Stimulated activated CD8-positive, alpha-beta memory T cell treated with anti-CD3 and anti-CD28 coated beads, Interleukin-7, amount 100 ng/mL, for 1 hour (primary cell): ENCODE results near the gene RAMP1.

ENCODE experiments used
- DNase-seq, 2 donors: peaks; one replicate each; pipeline ENCODE4 v3.0.0-alpha.2; 2020; ENCODE audit warnings: low read depth in 2 of 2

Gene RAMP1

GRCh38 chr2:237895544-237896506, 36.4 kb downstream of the RAMP1 start:
- no peak for DNase-seq

- DNase-seq: no peak
Observed at GRCh38 chr2:237896507-237896892, 37.1 kb downstream of the RAMP1 start.

GRCh38 chr2:237896956-237897355, 37.5 kb downstream of the RAMP1 start:
- DNase-seq: no peak

- no peak for DNase-seq
Observed at GRCh38 chr2:237898057-237898414, 38.6 kb downstream of the RAMP1 start.

GRCh38 chr2:237900891-237901831, 41.7 kb downstream of the RAMP1 start:
- DNase-seq: no peak

GRCh38 chr2:237901932-237902850, 42.8 kb downstream of the RAMP1 start:
- no peak for DNase-seq

GRCh38 chr2:237904831-237905599, 45.6 kb downstream of the RAMP1 start:
- no peak for DNase-seq

GRCh38 chr2:237907144-237907543, 47.7 kb downstream of the RAMP1 start:
- DNase-seq: no peak

- DNase-seq: no peak
Observed at GRCh38 chr2:237909075-237909695, 49.8 kb downstream of the RAMP1 start.

- DNase-seq: no peak
Observed at GRCh38 chr2:237909801-237910475, 50.5 kb downstream of the RAMP1 start.

- no peak for DNase-seq
Observed at GRCh38 chr2:237910576-237911362, 51.3 kb downstream of the RAMP1 start.

GRCh38 chr2:237911363-237912017, 52.1 kb downstream of the RAMP1 start:
- DNase-seq: no peak

GRCh38 chr2:237912271-237913192, 53.1 kb downstream of the RAMP1 start:
- DNase-seq: no peak

- no peak for DNase-seq
Observed at GRCh38 chr2:237913193-237913917, 53.9 kb downstream of the RAMP1 start.

GRCh38 chr2:237915576-237915975, 56.2 kb downstream of the RAMP1 start:
- no peak for DNase-seq

GRCh38 chr2:237916296-237916695, 56.9 kb downstream of the RAMP1 start:
- no peak for DNase-seq
